H1 (cell line): ENCODE measurements around the gene TUT4. TPM values are rescaled to one million over a fixed set of nuclear protein-coding genes. Genes with fewer than 3 reads are reported as not detected.

Experiments used
- CTCF ChIA-PET: fragments of 300-600 bp; sonication (Branson Sonifier 250); formaldehyde crosslinking; loops from one replicate; lab custom pipeline; 2021; ENCODE audit not compliant: partially characterized antibody; lab: Charles Lee
- POLR2A ChIA-PET: fragments of 300-600 bp; sonication (Branson Sonifier 250); formaldehyde crosslinking; loops from one replicate; lab custom pipeline; 2021; ENCODE audit warnings: inconsistent platforms; ENCODE audit not compliant: partially characterized antibody; lab: Charles Lee
- DNase-seq, 2 experiments: peaks; one replicate each; pipeline versions ENCODE4 v3.0.0 to v3.0.0-alpha.2; 2010 to 2022; ENCODE audit warnings: low spot score in 2 of 2, low read depth in 1 of 2, mixed read lengths in 1 of 2
- FAIRE-seq: peaks from 2 replicates; lab custom pipeline; 2011; peaks lifted over from hg19 to GRCh38; lab: Jason Lieb, UNC
- H2AFZ ChIP-seq: 2 replicates; pipeline ENCODE4 v1.8.1; 2012; ENCODE audit warnings: low read length, inconsistent platforms
- H2AK5ac ChIP-seq: 2 replicates; pipeline ENCODE4 v1.6.1; 2013; ENCODE audit warnings: low read depth, low read length
- H2BK120ac ChIP-seq: replicated peaks from 2 replicates; pipeline ENCODE3; 2013; ENCODE audit warnings: low read depth, low read length, inconsistent platforms
- H2BK12ac ChIP-seq: 2 replicates; pipeline ENCODE4 v1.6.1; 2013; ENCODE audit warnings: low read depth, low read length
- H2BK15ac ChIP-seq: 2 replicates; pipeline ENCODE4 v1.6.1; 2013; ENCODE audit warnings: low read length
- H2BK20ac ChIP-seq: 2 replicates; pipeline ENCODE4 v1.6.1; 2013; ENCODE audit warnings: low read length
- H2BK5ac ChIP-seq: 2 replicates; pipeline ENCODE4 v1.6.1; 2013; ENCODE audit warnings: low read depth, low read length
- H3K14ac ChIP-seq: 2 replicates; pipeline ENCODE4 v1.6.1; 2013; ENCODE audit warnings: inconsistent platforms; ENCODE audit not compliant: insufficient read length
- H3K18ac ChIP-seq: 2 replicates; pipeline ENCODE4 v1.6.1; 2013; ENCODE audit warnings: low read length; ENCODE audit errors: extremely low read depth
- H3K23ac ChIP-seq: 2 replicates; pipeline ENCODE4 v1.6.1; 2013; ENCODE audit warnings: inconsistent platforms; ENCODE audit not compliant: insufficient read length
- H3K23me2 ChIP-seq: 2 replicates; pipeline ENCODE4 v1.6.1; 2013; ENCODE audit warnings: low read depth, low read length
- H3K27ac ChIP-seq: 2 replicates; pipeline ENCODE4 v1.6.1; 2011; ENCODE audit warnings: low read depth, low read length, inconsistent platforms
- H3K27me3 ChIP-seq, 4 experiments: replicated peaks in 1 of 4; 1 replicate in 1 of 4; 2 replicates in 3 of 4; pipeline versions ENCODE4 v1.6.1 to v1.8.1; 2011 to 2013; ENCODE audit warnings: low read length in 3 of 4, mild to moderate bottlenecking in 3 of 4, inconsistent platforms in 2 of 4, mixed read lengths in 2 of 4, moderate library complexity in 1 of 4; ENCODE audit not compliant: control insufficient read depth in 3 of 4, insufficient read depth in 3 of 4; ENCODE audit errors: extremely low read depth in 1 of 4
- H3K36me3 ChIP-seq, 4 experiments: 2 replicates each; pipeline versions ENCODE4 v1.6.1 to v1.8.1; 2011 to 2013; ENCODE audit warnings: mild to moderate bottlenecking in 4 of 4, low read length in 3 of 4, moderate library complexity in 2 of 4, control low read depth in 1 of 4, inconsistent platforms in 1 of 4; ENCODE audit not compliant: insufficient read depth in 4 of 4, control insufficient read depth in 2 of 4
- H3K4ac ChIP-seq: replicated peaks from 2 replicates; pipeline ENCODE3; 2013; ENCODE audit warnings: low read length, low read depth, mixed read lengths, inconsistent platforms; ENCODE audit not compliant: insufficient read length
- H3K4me1 ChIP-seq, 4 experiments: replicated peaks in 1 of 4; 1 replicate in 1 of 4; 2 replicates in 3 of 4; pipeline versions ENCODE4 v1.6.1 to v1.8.1; 2011 to 2013; ENCODE audit warnings: low read length in 3 of 4, inconsistent platforms in 2 of 4, mixed read lengths in 1 of 4; ENCODE audit not compliant: insufficient read depth in 4 of 4, control insufficient read depth in 3 of 4
- H3K4me2 ChIP-seq, 2 experiments: 2 replicates each; pipeline versions ENCODE4 v1.6.1 to v1.8.1; 2011 to 2013; ENCODE audit warnings: low read depth in 2 of 2, low read length in 2 of 2, control low read depth in 1 of 2, inconsistent platforms in 1 of 2, mild to moderate bottlenecking in 1 of 2; ENCODE audit not compliant: insufficient read depth in 1 of 2
- H3K4me3 ChIP-seq, 4 experiments: fragments of 200-600, 300-600 bp in 1 of 4; sonication (generic), shearing (Covaris generic), sonication (Bioruptor Twin) in 1 of 4; 2 replicates each; pipeline versions ENCODE4 v1.5.1 to v1.8.1; 2011 to 2016; ENCODE audit warnings: low read length in 4 of 4, low read depth in 3 of 4, control low read depth in 2 of 4, inconsistent platforms in 2 of 4, mild to moderate bottlenecking in 2 of 4, mixed read lengths in 1 of 4, moderate library complexity in 1 of 4; ENCODE audit not compliant: insufficient read depth in 2 of 4; ENCODE audit errors: extremely low read depth in 1 of 4
- H3K56ac ChIP-seq: replicated peaks from 2 replicates; pipeline ENCODE3; 2013; ENCODE audit warnings: low read depth, mild to moderate bottlenecking, mixed read lengths, low read length, inconsistent platforms; ENCODE audit not compliant: insufficient read length
- H3K79me1 ChIP-seq: 2 replicates; pipeline ENCODE4 v1.6.1; 2013; ENCODE audit warnings: low read depth, low read length, control low read depth
- H3K79me2 ChIP-seq, 2 experiments: 2 replicates each; pipeline versions ENCODE4 v1.6.1 to v1.8.1; 2012 to 2013; ENCODE audit warnings: low read length in 2 of 2, mild to moderate bottlenecking in 2 of 2, inconsistent platforms in 1 of 2; ENCODE audit not compliant: insufficient read depth in 2 of 2, control insufficient read depth in 1 of 2
- H3K9ac ChIP-seq, 4 experiments: replicated peaks in 1 of 4; 1 replicate in 1 of 4; 2 replicates in 3 of 4; pipeline versions ENCODE4 v1.6.1 to v1.8.1; 2011 to 2013; ENCODE audit warnings: low read depth in 3 of 4, low read length in 3 of 4, control low read depth in 2 of 4, mild to moderate bottlenecking in 2 of 4, moderate library complexity in 2 of 4, inconsistent platforms in 1 of 4; ENCODE audit errors: extremely low read depth in 1 of 4
- H3K9me3 ChIP-seq, 2 experiments: 2 replicates each; pipeline versions ENCODE4 v1.6.1 to v1.8.1; 2012 to 2013; ENCODE audit warnings: mild to moderate bottlenecking in 2 of 2, moderate library complexity in 2 of 2, control low read depth in 1 of 2, inconsistent platforms in 1 of 2, low read depth in 1 of 2, low read length in 1 of 2, mixed read lengths in 1 of 2; ENCODE audit not compliant: insufficient read depth in 2 of 2
- H4K20me1 ChIP-seq, 2 experiments: replicated peaks in 1 of 2; 2 replicates each; pipeline versions ENCODE3 to v1.8.1; 2011 to 2013; ENCODE audit warnings: inconsistent platforms in 2 of 2, low read length in 2 of 2, mild to moderate bottlenecking in 1 of 2; ENCODE audit not compliant: insufficient read depth in 2 of 2, control insufficient read depth in 1 of 2
- H4K5ac ChIP-seq: 2 replicates; pipeline ENCODE4 v1.6.1; 2013; ENCODE audit warnings: low read length, low read depth, mixed read lengths, inconsistent platforms; ENCODE audit not compliant: insufficient read length
- H4K8ac ChIP-seq: 2 replicates; pipeline ENCODE4 v1.8.0; 2013; ENCODE audit warnings: mild to moderate bottlenecking, moderate library complexity, low read length, inconsistent platforms; ENCODE audit not compliant: insufficient read depth; ENCODE audit errors: extremely low read depth
- H4K91ac ChIP-seq: replicated peaks from 2 replicates; pipeline ENCODE3; 2013; ENCODE audit warnings: low read length, mixed read lengths, inconsistent platforms; ENCODE audit not compliant: insufficient read length
- ASH2L ChIP-seq: fragments of 200-600, 300-600 bp; sonication (generic); IDR thresholded peaks from one replicate; pipeline ENCODE4 v1.7.1; 2017; ENCODE audit warnings: low read length
- SP1 ChIP-seq: IDR thresholded peaks from 2 replicates; pipeline ENCODE4 v1.6.1; 2011; ENCODE audit warnings: low read depth, low read length
- TEAD4 ChIP-seq: IDR thresholded peaks from 2 replicates; pipeline ENCODE4 v1.6.1; 2012; ENCODE audit warnings: low read depth, low read length, inconsistent platforms, mixed read lengths
- WGBS, 2 experiments: shearing (Covaris generic) in 1 of 2; methylation state at CpG; one replicate each; pipeline versions ENCODE4 v1.1.6 to v1.1.7; 2013 to 2015; ENCODE audit warnings: low lambda C conversion rate in 2 of 2, mixed read lengths in 2 of 2, inconsistent platforms in 1 of 2, low coverage in 1 of 2, missing lambda C conversion rate in 1 of 2; ENCODE audit not compliant: insufficient replicate concordance in 2 of 2, insufficient coverage in 1 of 2, insufficient read length in 1 of 2; ENCODE audit errors: extremely low coverage in 1 of 2, missing lambda C conversion rate in 1 of 2; 5-methylcytosine and 5-hydroxymethylcytosine counted together
- polyA plus RNA-seq, 7 experiments: library from polyadenylated mRNA; depleted of rRNA in 3 of 7; stranded (reverse) in 5 of 7; unstranded in 2 of 7; fragments of >200 nt in 5 of 7; fragments of 200-250 nt in 2 of 7; gene quantifications; 1 replicate in 5 of 7; 2 replicates in 1 of 7; 4 replicates in 1 of 7; pipeline versions ENCODE4 v1.2.1 to v1.2.3, GENCODE V29; 2011 to 2013; ENCODE audit warnings: missing spikeins in 2 of 7, mixed read lengths in 2 of 7
- total RNA-seq: library from RNA; stranded (reverse); fragmentation: NEBNext Ultra II Directional; extraction: Animal tissue kit (Norgen Biotek cat#: 25700); gene quantifications from 2 replicates; pipeline ENCODE4 v1.2.1, GENCODE V29; 2021

Gene TUT4
- total and polyA plus RNA-seq, 2 of the 8 experiments (the other 6 are each of a cell fraction or from before 2014, with no cell fraction given), result 54.5 to 63.3 TPM

- peaks cover 0 to 3% (median 0%) of the 10 kb centered on the region in 4 experiments; a peak in 1 of 8 replicates for H3K36me3 ChIP-seq
- TF ChIP-seq TEAD4 (no peak), ASH2L (no peak), SP1 (no peak)
- no peak overlapping the region for H4K91ac ChIP-seq
- H4K20me1 ChIP-seq, result no peaks in the 10 kb centered on the region
- no peaks in the 10 kb centered on the region for H3K9me3 ChIP-seq
- DNase-seq, result no peak
- no peak overlapping the region for H3K9ac ChIP-seq
- WGBS, 2 experiments, result 89% methylated on average over 1 of the region's 1 CpG; no CpG with 5 or more reads in 1 of the 2 experiments
- no peaks in the 10 kb centered on the region for H3K79me1 ChIP-seq
- H2BK20ac ChIP-seq, result no peak overlapping the region
- H3K4me1 ChIP-seq, result peaks cover 3 to 10% (median 5%) of the 10 kb centered on the region in 4 experiments; a peak in 4 of 7 replicates
- no peak overlapping the region for H3K18ac ChIP-seq
- no peak overlapping the region for H4K8ac ChIP-seq
- no peaks in the 10 kb centered on the region; the same call in 1 of the 2 replicates for H3K23me2 ChIP-seq
- H2AFZ ChIP-seq, result no peak overlapping the region
- H3K4me2 ChIP-seq, result no peak overlapping the region
- POLR2A ChIA-PET, result no interaction called here
- H3K27ac ChIP-seq, result no peak overlapping the region
- H2BK120ac ChIP-seq, result no peak overlapping the region
- H2AK5ac ChIP-seq, result no peak overlapping the region
- H3K14ac ChIP-seq, result no peak overlapping the region
- no peaks in the 10 kb centered on the region for H3K79me2 ChIP-seq
- no peak overlapping the region for H3K4ac ChIP-seq
- H3K27me3 ChIP-seq, result no peaks in the 10 kb centered on the region
- no peak overlapping the region for H3K23ac ChIP-seq
- no peak overlapping the region for H4K5ac ChIP-seq
- no peak overlapping the region for H3K4me3 ChIP-seq
- H3K56ac ChIP-seq, result no peak overlapping the region
- no peak overlapping the region for H2BK15ac ChIP-seq
- H2BK5ac ChIP-seq, result no peak overlapping the region
- FAIRE-seq, result no peak
- H2BK12ac ChIP-seq, result no peak overlapping the region
- CTCF ChIA-PET, result no interaction called here
Observed at GRCh38 chr1:52460694-52461093, 92.2 kb downstream of the TUT4 start.
